Caco-2 (cell line): ENCODE data around the gene ATP6V1G3. TPM values are rescaled to one million over a fixed set of nuclear protein-coding genes. Genes with fewer than 3 reads are reported as not detected.

Source experiments
- BruUV-seq: library from RNA; stranded (reverse); fragments of 400-500 nt; replicated peaks from 2 replicates; lab custom pipeline; 2021; lab: Mats Ljungman, UMichigan
- CTCF ChIA-PET: fragments of 300-600 bp; sonication (Branson Sonifier 250); formaldehyde crosslinking; loops from one replicate; lab custom pipeline; 2022; ENCODE audit warnings: antibody characterized with exemption; lab: Charles Lee
- POLR2A ChIA-PET: fragments of 300-600 bp; sonication (Branson Sonifier 250); formaldehyde crosslinking; loops from one replicate; lab custom pipeline; 2022; ENCODE audit warnings: antibody characterized with exemption; lab: Charles Lee
- DNase-seq, 2 experiments: peaks; one replicate each; pipeline versions ENCODE4 v3.0.0 to v3.0.0-alpha.2; 2020 to 2022
- H3K27me3 ChIP-seq: replicated peaks from 2 replicates; pipeline ENCODE4 v1.6.0; 2011; ENCODE audit warnings: low read length; ENCODE audit not compliant: control insufficient read depth, insufficient read depth
- H3K36me3 ChIP-seq: 2 replicates; pipeline ENCODE4 v1.5.1; 2011; ENCODE audit warnings: low read length; ENCODE audit not compliant: control insufficient read depth, insufficient read depth
- H3K4me1 ChIP-seq: fragments of 250-450 bp; sonication (Bioruptor Pico); 2 replicates; pipeline ENCODE4 v1.5.1; 2020; ENCODE audit warnings: mild to moderate bottlenecking
- H3K4me3 ChIP-seq: 2 replicates; pipeline ENCODE4 v1.5.1; 2011; ENCODE audit warnings: low read depth, mild to moderate bottlenecking, control low read depth, low read length
- H3K9me3 ChIP-seq: fragments of 250-450 bp; sonication (Bioruptor Pico); 2 replicates; pipeline ENCODE4 v1.5.1; 2020; ENCODE audit warnings: mild to moderate bottlenecking, moderate library complexity
- H3K27ac Mint-ChIP-seq: one replicate; pipeline ENCODE4 v1.8.0; 2022; ENCODE audit warnings: mixed read lengths; ENCODE audit not compliant: unreplicated experiment
- H3K27me3 Mint-ChIP-seq: one replicate; pipeline ENCODE4 v1.8.0; 2022; ENCODE audit warnings: mixed read lengths; ENCODE audit not compliant: insufficient read depth, unreplicated experiment
- H3K36me3 Mint-ChIP-seq: one replicate; pipeline ENCODE4 v1.8.0; 2022; ENCODE audit warnings: mild to moderate bottlenecking, mixed read lengths; ENCODE audit not compliant: insufficient read depth, unreplicated experiment
- H3K4me1 Mint-ChIP-seq: one replicate; pipeline ENCODE4 v1.8.0; 2022; ENCODE audit warnings: low read depth, mixed read lengths; ENCODE audit not compliant: unreplicated experiment
- H3K4me3 Mint-ChIP-seq: one replicate; pipeline ENCODE4 v1.8.0; 2022; ENCODE audit warnings: mild to moderate bottlenecking, moderate library complexity, mixed read lengths; ENCODE audit not compliant: unreplicated experiment
- H3K9me3 Mint-ChIP-seq: one replicate; pipeline ENCODE4 v1.8.0; 2022; ENCODE audit warnings: mixed read lengths; ENCODE audit not compliant: unreplicated experiment
- intact Hi-C: fragments of 100-400 bp; cut with micrococcal nuclease; formaldehyde crosslinking; loops from one replicate; pipeline ENCODE4 v1.10.0; 2022; ENCODE audit not compliant: unreplicated experiment
- total RNA-seq: library from RNA; stranded (reverse); gene quantifications from 2 replicates; pipeline ENCODE4 v1.2.3, GENCODE V29; 2022
- TF ChIP-seq, protein P1 (sequence below), 2 experiments: fragments of 200-600 bp in 1 of 2; IDR thresholded peaks; 1 replicate in 1 of 2; 2 replicates in 1 of 2; pipeline versions ENCODE4 v1.5.1 to v1.8.0; 2011 to 2022; ENCODE audit warnings: antibody characterized with exemption in 1 of 2, control low read depth in 1 of 2, inconsistent platforms in 1 of 2, low read depth in 1 of 2, low read length in 1 of 2, mild to moderate bottlenecking in 1 of 2, moderate library complexity in 1 of 2; ENCODE audit not compliant: insufficient read depth in 1 of 2, severe bottlenecking in 1 of 2, unreplicated experiment in 1 of 2

ATP6V1G3 gene
- total RNA-seq, 1 experiment from 2014 or later = 4.7 TPM

DNA sequence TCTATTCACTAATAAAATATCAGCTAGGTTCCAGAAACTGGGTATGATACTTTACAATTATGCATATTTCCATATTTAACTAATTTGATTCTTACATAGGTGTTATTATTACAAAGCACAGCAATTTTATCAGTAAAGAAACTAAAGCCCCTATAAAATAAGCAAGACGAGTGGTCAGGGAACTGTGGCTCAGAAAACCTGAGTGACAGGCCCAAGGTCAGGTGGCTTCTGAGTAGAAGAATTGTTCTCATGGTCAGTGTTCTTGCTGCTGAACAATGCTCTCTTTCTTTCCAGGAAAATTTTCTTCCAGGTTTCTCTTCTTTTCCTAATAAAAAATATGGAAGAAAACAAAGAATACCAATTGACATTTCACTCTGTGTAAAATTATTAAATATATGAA lies 2.2 kb upstream of the ATP6V1G3 start:
- no peak for DNase-seq
- TF ChIP-seq, protein P1, sequence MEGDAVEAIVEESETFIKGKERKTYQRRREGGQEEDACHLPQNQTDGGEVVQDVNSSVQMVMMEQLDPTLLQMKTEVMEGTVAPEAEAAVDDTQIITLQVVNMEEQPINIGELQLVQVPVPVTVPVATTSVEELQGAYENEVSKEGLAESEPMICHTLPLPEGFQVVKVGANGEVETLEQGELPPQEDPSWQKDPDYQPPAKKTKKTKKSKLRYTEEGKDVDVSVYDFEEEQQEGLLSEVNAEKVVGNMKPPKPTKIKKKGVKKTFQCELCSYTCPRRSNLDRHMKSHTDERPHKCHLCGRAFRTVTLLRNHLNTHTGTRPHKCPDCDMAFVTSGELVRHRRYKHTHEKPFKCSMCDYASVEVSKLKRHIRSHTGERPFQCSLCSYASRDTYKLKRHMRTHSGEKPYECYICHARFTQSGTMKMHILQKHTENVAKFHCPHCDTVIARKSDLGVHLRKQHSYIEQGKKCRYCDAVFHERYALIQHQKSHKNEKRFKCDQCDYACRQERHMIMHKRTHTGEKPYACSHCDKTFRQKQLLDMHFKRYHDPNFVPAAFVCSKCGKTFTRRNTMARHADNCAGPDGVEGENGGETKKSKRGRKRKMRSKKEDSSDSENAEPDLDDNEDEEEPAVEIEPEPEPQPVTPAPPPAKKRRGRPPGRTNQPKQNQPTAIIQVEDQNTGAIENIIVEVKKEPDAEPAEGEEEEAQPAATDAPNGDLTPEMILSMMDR (IDR thresholded peaks at IDR 0.05; ENCODE audit: insufficient read depth in 1 of 2, low read depth in 1 of 2, low read length in 1 of 2, severe bottlenecking in 1 of 2, unreplicated experiment in 1 of 2) = no peak
- H3K27ac Mint-ChIP-seq = no peak overlapping the region
- H3K4me1 Mint-ChIP-seq = no peaks in the 10 kb centered on the region
- H3K9me3 Mint-ChIP-seq = peaks cover 9% of the 10 kb centered on the region
- no peaks in the 10 kb centered on the region for H3K27me3 Mint-ChIP-seq
- Histone ChIP-seq H3K36me3 (no peaks in the 10 kb centered on the region), H3K9me3 (no peaks in the 10 kb centered on the region), H3K4me3 (no peak overlapping the region), H3K4me1 (0 out of 2 replicates have a peak, but pooled peaks cover 8% of the 10 kb centered on the region), H3K27me3 (no peaks in the 10 kb centered on the region)
- H3K4me3 Mint-ChIP-seq = no peak overlapping the region
- BruUV-seq = no TSS peak
- intact Hi-C loops = no loop called here
- H3K36me3 Mint-ChIP-seq = no peaks in the 10 kb centered on the region
- ChIA-PET POLR2A (no interaction called here), CTCF (no interaction called here)

DNA sequence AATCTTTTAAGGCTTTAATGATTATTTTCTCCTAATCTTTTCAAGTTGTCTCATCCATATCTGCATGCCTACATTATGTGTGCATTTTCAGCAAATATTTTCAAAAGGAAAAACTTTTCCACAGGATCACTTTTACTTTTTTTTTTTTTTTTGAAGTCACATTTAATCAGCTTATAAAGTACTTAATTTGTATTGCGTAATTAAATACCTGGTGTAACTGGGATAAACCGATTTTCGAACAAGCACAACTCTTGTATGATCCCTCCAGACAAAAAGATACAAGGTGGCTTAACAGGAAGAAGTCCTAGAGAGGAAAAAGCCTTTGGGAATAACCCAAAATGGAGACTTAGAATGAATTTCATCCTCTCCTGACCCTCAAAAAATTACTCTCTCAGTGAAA lies 1.3 kb upstream of the ATP6V1G3 start:
- no peaks in the 10 kb centered on the region for H3K9me3 ChIP-seq
- H3K27me3 ChIP-seq = no peaks in the 10 kb centered on the region
- H3K4me3 Mint-ChIP-seq = no peak overlapping the region
- H3K4me1 ChIP-seq = 0 out of 2 replicates have a peak, but pooled peaks cover 8% of the 10 kb centered on the region
- H3K4me1 Mint-ChIP-seq = no peaks in the 10 kb centered on the region
- CTCF ChIA-PET = no interaction called here
- no peaks in the 10 kb centered on the region for H3K36me3 Mint-ChIP-seq
- POLR2A ChIA-PET = no interaction called here
- H3K36me3 ChIP-seq = no peaks in the 10 kb centered on the region
- no peak for DNase-seq
- H3K27ac Mint-ChIP-seq = no peak overlapping the region
- H3K27me3 Mint-ChIP-seq = no peaks in the 10 kb centered on the region
- H3K4me3 ChIP-seq = no peak overlapping the region
- no TSS peak for BruUV-seq
- TF ChIP-seq, protein P1 (IDR thresholded peaks at IDR 0.05; ENCODE audit: insufficient read depth in 1 of 2, low read depth in 1 of 2, low read length in 1 of 2, severe bottlenecking in 1 of 2, unreplicated experiment in 1 of 2) = no peak
- H3K9me3 Mint-ChIP-seq = peaks cover 6% of the 10 kb centered on the region
- intact Hi-C loops = loop anchor here (2.0 kb wide), 2 partner anchors 43 to 65 kb away; no protein-coding TSS in a partner anchor

DNA sequence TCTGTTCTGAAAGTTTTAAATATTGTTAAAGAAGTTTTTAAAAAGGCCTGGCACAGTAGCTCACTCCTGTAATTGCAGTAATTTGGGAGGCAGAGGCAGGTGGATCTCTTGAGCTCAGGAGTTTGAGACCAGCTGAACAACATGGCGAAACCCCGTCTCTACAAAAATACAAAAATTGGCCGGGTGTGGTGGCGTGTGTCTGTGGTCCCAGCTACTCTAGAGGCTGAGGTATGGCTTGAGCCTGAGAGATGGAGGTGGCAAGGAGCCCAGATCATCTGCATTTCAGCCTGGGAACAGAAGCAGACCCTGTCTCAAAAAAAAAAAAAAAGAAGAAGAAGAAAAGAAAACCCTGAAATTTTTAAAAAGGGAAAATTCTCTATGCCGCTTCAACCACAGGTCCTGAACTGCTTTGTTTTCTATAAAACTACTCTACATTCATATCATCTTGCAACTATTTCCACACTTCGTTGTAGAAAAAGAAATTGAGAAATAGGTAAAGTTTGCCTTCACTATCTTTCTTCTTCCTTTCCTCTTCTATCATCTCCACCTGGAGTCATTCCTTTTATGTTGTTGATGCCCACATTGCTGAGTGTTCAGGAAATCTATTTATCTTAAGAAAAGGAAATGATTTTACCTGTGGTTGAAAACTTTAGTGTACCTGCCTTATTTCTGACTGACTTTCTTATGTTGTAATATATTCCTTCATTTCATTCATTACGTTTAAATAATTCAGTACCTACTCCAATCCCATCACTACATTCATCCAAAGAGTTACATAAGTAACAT lies 1.7 kb downstream of the ATP6V1G3 start:
- H3K4me1 ChIP-seq = 0 out of 2 replicates have a peak, but pooled peaks cover 8% of the 10 kb centered on the region
- H3K27me3 Mint-ChIP-seq = no peaks in the 10 kb centered on the region
- CTCF ChIA-PET = no interaction called here
- H3K9me3 Mint-ChIP-seq = no peaks in the 10 kb centered on the region
- H3K9me3 ChIP-seq = no peaks in the 10 kb centered on the region
- no peak for DNase-seq
- H3K4me3 ChIP-seq = no peak overlapping the region
- TF ChIP-seq, protein P1 (IDR thresholded peaks at IDR 0.05; ENCODE audit: insufficient read depth in 1 of 2, low read depth in 1 of 2, low read length in 1 of 2, severe bottlenecking in 1 of 2, unreplicated experiment in 1 of 2) = no peak
- no peaks in the 10 kb centered on the region for H3K36me3 Mint-ChIP-seq
- no peaks in the 10 kb centered on the region for H3K36me3 ChIP-seq
- intact Hi-C loops = no loop called here
- no peaks in the 10 kb centered on the region for H3K27me3 ChIP-seq
- H3K4me3 Mint-ChIP-seq = no peak overlapping the region
- no peaks in the 10 kb centered on the region for H3K4me1 Mint-ChIP-seq
- no TSS peak for BruUV-seq
- no peak overlapping the region for H3K27ac Mint-ChIP-seq
- POLR2A ChIA-PET = no interaction called here
